HepG2 (cell line): ENCODE data around the gene LLGL2. TPM values are rescaled to one million over a fixed set of nuclear protein-coding genes. Genes with fewer than 3 reads are reported as not detected.

Experiments used
- BORCS8-MEF2B ChIP-seq: sonication (generic); formaldehyde crosslinking; IDR thresholded peaks from 2 replicates; pipeline ENCODE4 v1.8.0; 2022; ENCODE audit warnings: mild to moderate bottlenecking, missing genetic modification reagents
- DMAP1 ChIP-seq: IDR thresholded peaks from 2 replicates; pipeline ENCODE4 v1.6.1; 2016
- EP300 ChIP-seq, 3 experiments: sonication (generic) in 1 of 3; formaldehyde crosslinking in 1 of 3; IDR thresholded peaks; 2 replicates each; pipeline versions ENCODE4 v1.5.1 to v1.6.1; 2011 to 2020; ENCODE audit warnings: low read depth in 2 of 3, low read length in 2 of 3, borderline replicate concordance in 1 of 3, improper control_type of control experiment in 1 of 3, mild to moderate bottlenecking in 1 of 3, missing genetic modification reagents in 1 of 3, moderate library complexity in 1 of 3
- ERF ChIP-seq: IDR thresholded peaks from 2 replicates; pipeline ENCODE4 v1.6.1; 2018; ENCODE audit warnings: missing biosample characterization, missing genetic modification reagents
- KDM5A ChIP-seq: fragments of 200-600 bp; sonication (generic); IDR thresholded peaks from 2 replicates; pipeline ENCODE4 v1.7.0; 2018; ENCODE audit warnings: antibody characterized with exemption, mild to moderate bottlenecking, low read length, borderline replicate concordance
- LBX2 ChIP-seq: sonication (generic); formaldehyde crosslinking; IDR thresholded peaks from 2 replicates; pipeline ENCODE4 v1.5.0; 2020; ENCODE audit warnings: missing genetic modification reagents, mild to moderate bottlenecking, borderline replicate concordance
- MXD4 ChIP-seq: IDR thresholded peaks from 2 replicates; pipeline ENCODE4 v1.6.1; 2016; ENCODE audit warnings: mild to moderate bottlenecking, missing biosample characterization, missing genetic modification reagents
- MZF1 ChIP-seq: sonication (generic); formaldehyde crosslinking; IDR thresholded peaks from 2 replicates; pipeline ENCODE4 v1.8.1; 2023; ENCODE audit warnings: mild to moderate bottlenecking, missing genetic modification reagents, borderline replicate concordance
- NFKB2 ChIP-seq: sonication (generic); formaldehyde crosslinking; IDR thresholded peaks from 2 replicates; pipeline ENCODE4 v1.4.0; 2020; ENCODE audit warnings: missing genetic modification reagents, borderline replicate concordance
- RAD51 ChIP-seq: fragments of 450-650 bp; IDR thresholded peaks from 2 replicates; pipeline ENCODE4 v1.6.1; 2016; ENCODE audit warnings: borderline replicate concordance
- SRY ChIP-seq: sonication (generic); formaldehyde crosslinking; IDR thresholded peaks from 2 replicates; pipeline ENCODE4 v1.8.0; 2022; ENCODE audit warnings: mild to moderate bottlenecking, missing genetic modification reagents
- ZNF230 ChIP-seq: sonication (generic); formaldehyde crosslinking; IDR thresholded peaks from 2 replicates; pipeline ENCODE4 v1.4.0; 2020; ENCODE audit warnings: mild to moderate bottlenecking, missing genetic modification reagents
- ZNF24 ChIP-seq: fragments of 450-650 bp; IDR thresholded peaks from 2 replicates; pipeline ENCODE4 v1.6.1; 2017; ENCODE audit warnings: antibody characterized with exemption, mild to moderate bottlenecking
- ZNF501 ChIP-seq: sonication (generic); formaldehyde crosslinking; IDR thresholded peaks from 2 replicates; pipeline ENCODE4 v1.5.1; 2020; ENCODE audit warnings: mild to moderate bottlenecking, moderate library complexity, missing genetic modification reagents
- ZNF558 ChIP-seq: sonication (generic); formaldehyde crosslinking; IDR thresholded peaks from 2 replicates; pipeline ENCODE4 v1.9.0; 2022; ENCODE audit warnings: mild to moderate bottlenecking, missing genetic modification reagents, borderline replicate concordance
- ZNF570 ChIP-seq: sonication (generic); formaldehyde crosslinking; IDR thresholded peaks from 2 replicates; pipeline ENCODE4 v1.4.0; 2020; ENCODE audit warnings: mild to moderate bottlenecking, missing genetic modification reagents, borderline replicate concordance
- ZNF660 ChIP-seq: sonication (generic); formaldehyde crosslinking; IDR thresholded peaks from 2 replicates; pipeline ENCODE4 v1.5.1; 2020; ENCODE audit warnings: mild to moderate bottlenecking, low read depth, missing genetic modification reagents, borderline replicate concordance
- polyA plus RNA-seq, 8 experiments: library from polyadenylated mRNA; depleted of rRNA in 3 of 8; stranded (reverse) in 7 of 8; unstranded in 1 of 8; fragments of >200 nt; fragmentation: Illumina TruSeq in 4 of 8; extraction: Trizol in 4 of 8; gene quantifications; 2 replicates each; pipeline versions ENCODE4 v1.2.1 to v1.2.3, GENCODE V29; 2011 to 2016; ENCODE audit warnings: low read depth in 4 of 8, missing spikeins in 1 of 8, mixed read lengths in 1 of 8; ENCODE audit not compliant: insufficient read depth in 1 of 8
- total RNA-seq, 5 experiments: library from RNA; depleted of rRNA; stranded (reverse); fragments of >200 nt; fragmentation: Illumina TruSeq; extraction: Trizol; gene quantifications; 2 replicates each; pipeline ENCODE4 v1.2.3, GENCODE V29; 2016; ENCODE audit warnings: low read depth in 1 of 5
- TF ChIP-seq, protein P1 (sequence below): conservative IDR thresholded peaks from 2 replicates; pipeline ENCODE4 v1.6.1; 2018; ENCODE audit warnings: missing genetic modification reagents
- TF ChIP-seq, protein P2 (sequence below): sonication (generic); formaldehyde crosslinking; IDR thresholded peaks from 2 replicates; pipeline ENCODE4 v1.4.0; 2020; ENCODE audit warnings: missing genetic modification reagents
- TF ChIP-seq, protein P3 (sequence below): sonication (generic); formaldehyde crosslinking; IDR thresholded peaks from 2 replicates; pipeline ENCODE4 v1.4.0; 2020; ENCODE audit warnings: missing genetic modification reagents
- TF ChIP-seq, protein P4 (sequence below): sonication (generic); formaldehyde crosslinking; IDR thresholded peaks from 2 replicates; pipeline ENCODE4 v1.8.1; 2023; ENCODE audit warnings: mild to moderate bottlenecking, missing genetic modification reagents

The LLGL2 gene
- total and polyA plus RNA-seq, 2 of the 13 experiments (the other 11 are each of a cell fraction or from before 2014, with no cell fraction given) = 83.0 to 86.7 TPM

GRCh38 chr17:75511610-75512575, 13.6 kb upstream of the LLGL2 start (continued):
- TF ChIP-seq DMAP1 (CRISPR knock-in tag) (0 out of 2 replicates have a peak, but pooled peaks have one; percentile 22), RAD51 (no peak), BORCS8-MEF2B (CRISPR knock-in tag) (peak; percentile 87), EP300 (IDR thresholded peaks at IDR 0.05; ENCODE audit: low read depth in 2 of 2, low read length in 2 of 2) (peak in 1 of 2 experiments; percentile 96; a peak in 2 of 4 replicates), EP300 (CRISPR knock-in tag; IDR thresholded peaks at IDR 0.05; ENCODE audit: borderline replicate concordance) (peak; percentile 62; the same call in 1 of the 2 replicates), ZNF570 (0 out of 2 replicates have a peak, but pooled peaks have one; percentile 11), KDM5A (no peak), ZNF660 (CRISPR knock-in tag) (no peak), ZNF558 (CRISPR knock-in tag) (peak; percentile 56; the same call in 1 of the 2 replicates), LBX2 (CRISPR knock-in tag) (peak; percentile 44; the same call in 1 of the 2 replicates), SRY (CRISPR knock-in tag) (peak; percentile 61; the same call in 1 of the 2 replicates), MXD4 (CRISPR knock-in tag) (0 out of 2 replicates have a peak, but pooled peaks have one; percentile 51), ERF (CRISPR knock-in tag) (peak; percentile 94), ZNF24 (no peak), ZNF501 (CRISPR knock-in tag) (0 out of 2 replicates have a peak, but pooled peaks have one; percentile 26), MZF1 (CRISPR knock-in tag) (0 out of 2 replicates have a peak, but pooled peaks have one; percentile 92), NFKB2 (peak; percentile 54; the same call in 1 of the 2 replicates), ZNF230 (CRISPR knock-in tag) (0 out of 2 replicates have a peak, but pooled peaks have one; percentile 15)
- TF ChIP-seq, protein P1, sequence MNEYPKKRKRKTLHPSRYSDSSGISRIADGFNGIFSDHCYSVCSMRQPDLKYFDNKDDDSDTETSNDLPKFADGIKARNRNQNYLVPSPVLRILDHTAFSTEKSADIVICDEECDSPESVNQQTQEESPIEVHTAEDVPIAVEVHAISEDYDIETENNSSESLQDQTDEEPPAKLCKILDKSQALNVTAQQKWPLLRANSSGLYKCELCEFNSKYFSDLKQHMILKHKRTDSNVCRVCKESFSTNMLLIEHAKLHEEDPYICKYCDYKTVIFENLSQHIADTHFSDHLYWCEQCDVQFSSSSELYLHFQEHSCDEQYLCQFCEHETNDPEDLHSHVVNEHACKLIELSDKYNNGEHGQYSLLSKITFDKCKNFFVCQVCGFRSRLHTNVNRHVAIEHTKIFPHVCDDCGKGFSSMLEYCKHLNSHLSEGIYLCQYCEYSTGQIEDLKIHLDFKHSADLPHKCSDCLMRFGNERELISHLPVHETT (CRISPR knock-in tag) = peak; percentile 85
- TF ChIP-seq, protein P2, sequence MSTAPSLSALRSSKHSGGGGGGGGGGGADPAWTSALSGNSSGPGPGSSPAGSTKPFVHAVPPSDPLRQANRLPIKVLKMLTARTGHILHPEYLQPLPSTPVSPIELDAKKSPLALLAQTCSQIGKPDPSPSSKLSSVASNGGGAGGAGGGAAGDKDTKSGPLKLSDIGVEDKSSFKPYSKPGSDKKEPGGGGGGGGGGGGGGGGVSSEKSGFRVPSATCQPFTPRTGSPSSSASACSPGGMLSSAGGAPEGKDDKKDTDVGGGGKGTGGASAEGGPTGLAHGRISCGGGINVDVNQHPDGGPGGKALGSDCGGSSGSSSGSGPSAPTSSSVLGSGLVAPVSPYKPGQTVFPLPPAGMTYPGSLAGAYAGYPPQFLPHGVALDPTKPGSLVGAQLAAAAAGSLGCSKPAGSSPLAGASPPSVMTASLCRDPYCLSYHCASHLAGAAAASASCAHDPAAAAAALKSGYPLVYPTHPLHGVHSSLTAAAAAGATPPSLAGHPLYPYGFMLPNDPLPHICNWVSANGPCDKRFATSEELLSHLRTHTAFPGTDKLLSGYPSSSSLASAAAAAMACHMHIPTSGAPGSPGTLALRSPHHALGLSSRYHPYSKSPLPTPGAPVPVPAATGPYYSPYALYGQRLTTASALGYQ (CRISPR knock-in tag) = peak; percentile 92
- TF ChIP-seq, protein P3, sequence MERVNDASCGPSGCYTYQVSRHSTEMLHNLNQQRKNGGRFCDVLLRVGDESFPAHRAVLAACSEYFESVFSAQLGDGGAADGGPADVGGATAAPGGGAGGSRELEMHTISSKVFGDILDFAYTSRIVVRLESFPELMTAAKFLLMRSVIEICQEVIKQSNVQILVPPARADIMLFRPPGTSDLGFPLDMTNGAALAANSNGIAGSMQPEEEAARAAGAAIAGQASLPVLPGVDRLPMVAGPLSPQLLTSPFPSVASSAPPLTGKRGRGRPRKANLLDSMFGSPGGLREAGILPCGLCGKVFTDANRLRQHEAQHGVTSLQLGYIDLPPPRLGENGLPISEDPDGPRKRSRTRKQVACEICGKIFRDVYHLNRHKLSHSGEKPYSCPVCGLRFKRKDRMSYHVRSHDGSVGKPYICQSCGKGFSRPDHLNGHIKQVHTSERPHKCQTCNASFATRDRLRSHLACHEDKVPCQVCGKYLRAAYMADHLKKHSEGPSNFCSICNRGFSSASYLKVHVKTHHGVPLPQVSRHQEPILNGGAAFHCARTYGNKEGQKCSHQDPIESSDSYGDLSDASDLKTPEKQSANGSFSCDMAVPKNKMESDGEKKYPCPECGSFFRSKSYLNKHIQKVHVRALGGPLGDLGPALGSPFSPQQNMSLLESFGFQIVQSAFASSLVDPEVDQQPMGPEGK (CRISPR knock-in tag) = peak; percentile 98
- TF ChIP-seq, protein P4, sequence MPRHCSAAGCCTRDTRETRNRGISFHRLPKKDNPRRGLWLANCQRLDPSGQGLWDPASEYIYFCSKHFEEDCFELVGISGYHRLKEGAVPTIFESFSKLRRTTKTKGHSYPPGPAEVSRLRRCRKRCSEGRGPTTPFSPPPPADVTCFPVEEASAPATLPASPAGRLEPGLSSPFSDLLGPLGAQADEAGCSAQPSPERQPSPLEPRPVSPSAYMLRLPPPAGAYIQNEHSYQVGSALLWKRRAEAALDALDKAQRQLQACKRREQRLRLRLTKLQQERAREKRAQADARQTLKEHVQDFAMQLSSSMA (CRISPR knock-in tag) = no peak
